Glomerular endothelial cell (primary cell): ENCODE data around the gene DNAJB9. TPM values are rescaled to one million over a fixed set of nuclear protein-coding genes. Genes with fewer than 3 reads are reported as not detected.

ENCODE experiments used
- DNase-seq: peaks from one replicate; pipeline ENCODE4 v3.0.0-alpha.2; 2011; ENCODE audit warnings: low read depth, low spot score; ENCODE audit errors: extremely low read depth
- total RNA-seq: library from RNA; depleted of rRNA; stranded (reverse); fragments of >200 nt; gene quantifications from 2 replicates; pipeline ENCODE4 v1.2.3, GENCODE V29; 2015

Gene DNAJB9
- total RNA-seq, 1 donor from 2014 or later: 28.2 TPM

GRCh38 chr7:108565987-108566386 is 3.7 kb upstream of the DNAJB9 start:
- no peak for DNase-seq

GRCh38 chr7:108568801-108569380 is 783 bp upstream of the DNAJB9 start:
- no peak for DNase-seq

- DNase-seq: no peak
Measured at GRCh38 chr7:108570146-108570755, 577 bp downstream of the DNAJB9 start.

- no peak for DNase-seq
Measured at GRCh38 chr7:108572480-108572879, 2.8 kb downstream of the DNAJB9 start.

- no peak for DNase-seq
Measured at GRCh38 chr7:108575156-108575555, 5.5 kb downstream of the DNAJB9 start.

- DNase-seq: no peak
Measured at GRCh38 chr7:108576116-108576515, 6.4 kb downstream of the DNAJB9 start.

- no peak for DNase-seq
Measured at GRCh38 chr7:108578937-108579336, 9.3 kb downstream of the DNAJB9 start.

- no peak for DNase-seq
Measured at GRCh38 chr7:108580298-108580697, 10.6 kb downstream of the DNAJB9 start.

GRCh38 chr7:108581655-108582491 is 12.2 kb downstream of the DNAJB9 start:
- no peak for DNase-seq

GRCh38 chr7:108584211-108584610 is 14.5 kb downstream of the DNAJB9 start:
- DNase-seq: no peak

- DNase-seq: no peak
Measured at GRCh38 chr7:108585843-108586242, 16.2 kb downstream of the DNAJB9 start.

- DNase-seq: no peak
Measured at GRCh38 chr7:108586274-108586710, 16.6 kb downstream of the DNAJB9 start.

GRCh38 chr7:108589199-108589598 is 19.5 kb downstream of the DNAJB9 start:
- no peak for DNase-seq

GRCh38 chr7:108589874-108590273 is 20.2 kb downstream of the DNAJB9 start:
- DNase-seq: no peak

GRCh38 chr7:108590606-108591005 is 20.9 kb downstream of the DNAJB9 start:
- no peak for DNase-seq

GRCh38 chr7:108592646-108593201 is 23.1 kb downstream of the DNAJB9 start:
- DNase-seq: no peak

GRCh38 chr7:108596560-108596959 is 26.9 kb downstream of the DNAJB9 start:
- DNase-seq: no peak

GRCh38 chr7:108598153-108598552 is 28.5 kb downstream of the DNAJB9 start:
- DNase-seq: no peak

- DNase-seq: no peak
Measured at GRCh38 chr7:108598914-108599580, 29.4 kb downstream of the DNAJB9 start.

GRCh38 chr7:108600399-108600798 is 30.7 kb downstream of the DNAJB9 start:
- no peak for DNase-seq
